Ishikawa (cell line): Measurements from ENCODE around the gene CASQ2.

Experiments used
- CEBPB ChIP-seq: IDR thresholded peaks from 2 replicates; pipeline ENCODE4 v1.6.1; 2012
- EGR1 ChIP-seq: IDR thresholded peaks from 2 replicates; pipeline ENCODE4 v1.6.1; 2012
- RAD21 ChIP-seq: IDR thresholded peaks from 2 replicates; pipeline ENCODE4 v1.6.1; 2012; ENCODE audit warnings: low read depth
- TEAD4 ChIP-seq: IDR thresholded peaks from 2 replicates; pipeline ENCODE4 v1.6.1; 2012
- TF ChIP-seq, protein P1 (sequence below): IDR thresholded peaks from 2 replicates; pipeline ENCODE4 v1.6.1; 2012
- TF ChIP-seq, protein P2 (sequence below): IDR thresholded peaks from 2 replicates; pipeline ENCODE4 v1.6.1; 2012

DNA sequence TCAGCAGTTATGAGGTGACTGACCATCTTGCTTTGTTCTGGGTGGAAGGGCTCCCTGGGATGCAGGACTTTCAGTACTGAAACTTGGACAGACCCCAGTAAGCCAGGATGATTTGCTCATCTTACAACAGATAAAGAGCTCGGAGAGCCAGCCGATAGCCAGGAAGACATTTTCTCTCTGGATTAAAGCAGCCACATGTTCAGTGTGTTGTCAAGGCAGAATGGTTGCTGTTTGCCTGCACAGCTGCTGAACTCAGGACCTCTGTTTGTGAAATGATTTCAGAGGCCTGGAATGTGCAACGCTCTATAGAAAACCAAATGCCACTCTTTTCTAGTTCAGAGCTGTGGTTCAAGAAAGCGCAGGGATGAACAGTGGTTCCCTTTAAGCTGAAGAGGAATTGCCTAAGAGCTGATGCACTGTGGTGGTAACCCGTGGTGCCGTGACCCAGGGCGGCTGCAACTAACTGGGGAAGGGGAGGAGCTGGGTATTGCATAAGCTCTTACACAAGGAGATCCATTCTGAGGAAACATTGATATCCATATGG lies 40.7 kb downstream of the CASQ2 start:
- TF ChIP-seq EGR1 (no peak), TEAD4 (peak; percentile 65), CEBPB (peak; percentile 65), RAD21 (no peak)
- TF ChIP-seq, protein P1, sequence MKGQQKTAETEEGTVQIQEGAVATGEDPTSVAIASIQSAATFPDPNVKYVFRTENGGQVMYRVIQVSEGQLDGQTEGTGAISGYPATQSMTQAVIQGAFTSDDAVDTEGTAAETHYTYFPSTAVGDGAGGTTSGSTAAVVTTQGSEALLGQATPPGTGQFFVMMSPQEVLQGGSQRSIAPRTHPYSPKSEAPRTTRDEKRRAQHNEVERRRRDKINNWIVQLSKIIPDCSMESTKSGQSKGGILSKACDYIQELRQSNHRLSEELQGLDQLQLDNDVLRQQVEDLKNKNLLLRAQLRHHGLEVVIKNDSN = no peak
- TF ChIP-seq, protein P2, sequence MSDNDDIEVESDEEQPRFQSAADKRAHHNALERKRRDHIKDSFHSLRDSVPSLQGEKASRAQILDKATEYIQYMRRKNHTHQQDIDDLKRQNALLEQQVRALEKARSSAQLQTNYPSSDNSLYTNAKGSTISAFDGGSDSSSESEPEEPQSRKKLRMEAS = no peak
